ENCODE data around the gene LRIT2. TPM values are rescaled to one million over a fixed set of nuclear protein-coding genes. Genes with fewer than 3 reads are reported as not detected.

Gene LRIT2, protein sequence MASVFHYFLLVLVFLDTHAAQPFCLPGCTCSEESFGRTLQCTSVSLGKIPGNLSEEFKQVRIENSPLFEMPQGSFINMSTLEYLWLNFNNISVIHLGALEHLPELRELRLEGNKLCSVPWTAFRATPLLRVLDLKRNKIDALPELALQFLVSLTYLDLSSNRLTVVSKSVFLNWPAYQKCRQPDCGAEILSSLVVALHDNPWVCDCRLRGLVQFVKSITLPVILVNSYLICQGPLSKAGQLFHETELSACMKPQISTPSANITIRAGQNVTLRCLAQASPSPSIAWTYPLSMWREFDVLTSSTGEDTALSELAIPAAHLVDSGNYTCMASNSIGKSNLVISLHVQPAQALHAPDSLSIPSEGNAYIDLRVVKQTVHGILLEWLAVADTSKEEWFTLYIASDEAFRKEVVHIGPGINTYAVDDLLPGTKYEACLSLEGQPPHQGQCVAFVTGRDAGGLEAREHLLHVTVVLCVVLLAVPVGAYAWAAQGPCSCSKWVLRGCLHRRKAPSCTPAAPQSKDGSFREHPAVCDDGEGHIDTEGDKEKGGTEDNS
- not detected in 2 replicates for total RNA-seq
- long read RNA-seq, result 0 reads

DNA sequence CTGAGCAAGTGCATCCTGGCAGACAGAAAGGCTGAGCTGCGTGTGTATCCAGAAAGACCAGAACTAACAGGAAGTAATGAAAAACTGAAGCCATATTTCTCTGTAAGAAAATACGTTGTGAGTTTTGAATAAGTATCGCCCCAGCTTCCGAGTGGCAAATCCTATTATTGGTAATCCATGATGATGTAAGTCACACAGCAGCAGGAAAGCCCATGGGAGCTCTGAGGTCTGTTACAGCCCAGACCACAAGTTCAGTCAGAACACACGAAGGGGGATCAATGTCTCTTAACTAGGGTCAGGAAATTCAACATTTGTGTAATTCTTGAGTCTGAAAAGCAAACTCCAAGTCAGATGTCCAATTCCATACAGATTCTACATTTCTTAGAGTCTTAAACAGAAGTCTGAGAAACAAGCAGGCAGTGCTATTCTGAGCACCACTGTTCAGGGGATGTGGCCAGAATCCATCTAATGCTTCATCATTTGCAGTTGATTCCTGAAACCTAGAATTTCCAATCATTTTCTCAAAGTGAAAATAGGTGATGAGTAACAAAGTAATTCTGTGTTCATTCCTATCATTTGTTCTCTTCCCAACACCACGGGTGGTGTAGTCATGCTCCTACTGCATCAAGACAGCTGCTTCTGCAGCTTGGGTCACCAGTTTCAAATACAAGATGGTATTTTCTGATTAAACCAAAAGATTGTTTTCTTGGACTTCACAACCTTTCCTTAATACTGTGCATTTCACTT is at the start of gene LRIT2:
Gene LRIT2, minus strand, starts transcription at position 118 of the 747 bp plus-strand sequence. Its CDS starts 24 bp downstream, at position 94.
- Mint-ChIP-seq H3K36me3 (ENCODE audit: insufficient read depth) (no peaks in the 10 kb centered on the region), H3K9me3 (ENCODE audit: low read depth) (no peaks in the 10 kb centered on the region), H3K4me3 (ENCODE audit: low read depth) (no peak within 1 kb of the TSS), H3K4me1 (ENCODE audit: low read depth) (no peaks in the 10 kb centered on the region), H3K27ac (no peak within 1 kb of the TSS), H3K27me3 (peaks cover 43% of the 10 kb centered on the region)
- TF ChIP-seq, protein P1, sequence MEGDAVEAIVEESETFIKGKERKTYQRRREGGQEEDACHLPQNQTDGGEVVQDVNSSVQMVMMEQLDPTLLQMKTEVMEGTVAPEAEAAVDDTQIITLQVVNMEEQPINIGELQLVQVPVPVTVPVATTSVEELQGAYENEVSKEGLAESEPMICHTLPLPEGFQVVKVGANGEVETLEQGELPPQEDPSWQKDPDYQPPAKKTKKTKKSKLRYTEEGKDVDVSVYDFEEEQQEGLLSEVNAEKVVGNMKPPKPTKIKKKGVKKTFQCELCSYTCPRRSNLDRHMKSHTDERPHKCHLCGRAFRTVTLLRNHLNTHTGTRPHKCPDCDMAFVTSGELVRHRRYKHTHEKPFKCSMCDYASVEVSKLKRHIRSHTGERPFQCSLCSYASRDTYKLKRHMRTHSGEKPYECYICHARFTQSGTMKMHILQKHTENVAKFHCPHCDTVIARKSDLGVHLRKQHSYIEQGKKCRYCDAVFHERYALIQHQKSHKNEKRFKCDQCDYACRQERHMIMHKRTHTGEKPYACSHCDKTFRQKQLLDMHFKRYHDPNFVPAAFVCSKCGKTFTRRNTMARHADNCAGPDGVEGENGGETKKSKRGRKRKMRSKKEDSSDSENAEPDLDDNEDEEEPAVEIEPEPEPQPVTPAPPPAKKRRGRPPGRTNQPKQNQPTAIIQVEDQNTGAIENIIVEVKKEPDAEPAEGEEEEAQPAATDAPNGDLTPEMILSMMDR (IDR thresholded peaks at IDR 0.05; ENCODE audit: unreplicated experiment), result no peak
- no peak for DNase-seq (ENCODE audit: low spot score, unreplicated experiment)

DNA sequence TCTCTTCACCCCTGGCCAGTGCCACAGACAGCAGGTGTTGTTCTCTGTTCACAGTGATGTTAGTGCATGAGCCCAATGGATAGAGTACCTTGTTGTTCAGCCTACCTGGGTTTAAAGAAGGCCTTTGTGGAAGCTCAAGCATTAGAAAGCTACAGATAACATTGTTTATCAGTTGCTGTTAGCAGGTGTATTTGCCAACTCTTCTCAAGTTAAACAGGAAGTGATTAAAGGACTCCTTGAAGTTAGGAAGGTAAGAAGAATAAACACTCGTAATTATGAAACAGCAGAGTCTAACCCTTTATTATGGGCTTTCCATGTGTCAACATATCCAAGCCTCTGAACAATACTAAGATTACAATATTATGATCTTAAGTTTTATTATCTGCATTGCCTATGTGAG is 45.4 kb upstream of the LRIT2 start:
- Mint-ChIP-seq H3K9me3 (ENCODE audit: low read depth) (no peaks in the 10 kb centered on the region), H3K4me3 (ENCODE audit: low read depth) (no peak overlapping the region), H3K27ac (peak overlapping the region; percentile 88), H3K4me1 (ENCODE audit: low read depth) (peaks cover 12% of the 10 kb centered on the region), H3K36me3 (ENCODE audit: insufficient read depth) (no peaks in the 10 kb centered on the region), H3K27me3 (peaks cover 3% of the 10 kb centered on the region)
- DNase-seq (ENCODE audit: low spot score, unreplicated experiment), result no peak
- TF ChIP-seq, protein P1 (IDR thresholded peaks at IDR 0.05; ENCODE audit: unreplicated experiment), result no peak

DNA sequence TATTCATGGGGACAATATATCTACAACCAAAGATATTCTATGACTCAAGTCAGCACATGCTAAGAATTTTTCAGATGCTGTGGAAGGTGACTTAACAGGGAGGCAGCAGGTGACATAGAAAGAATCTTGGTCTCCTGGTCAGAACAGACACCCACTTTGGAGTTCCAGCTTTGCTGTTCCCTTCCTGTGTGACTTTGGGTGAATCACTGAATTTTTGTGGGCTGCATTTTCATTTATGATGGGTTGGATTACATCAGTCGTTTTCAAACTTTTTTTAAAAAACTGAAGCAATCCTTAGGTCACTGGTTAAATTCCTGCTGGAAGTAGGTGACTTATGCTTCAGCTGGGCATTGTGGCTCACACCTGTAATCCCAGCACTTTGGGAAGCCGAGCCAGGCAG is 44.4 kb upstream of the LRIT2 start:
- Mint-ChIP-seq H3K27ac (no peak overlapping the region), H3K4me1 (ENCODE audit: low read depth) (peaks cover 12% of the 10 kb centered on the region), H3K9me3 (ENCODE audit: low read depth) (no peaks in the 10 kb centered on the region), H3K27me3 (peaks cover 3% of the 10 kb centered on the region), H3K4me3 (ENCODE audit: low read depth) (no peak overlapping the region), H3K36me3 (ENCODE audit: insufficient read depth) (no peaks in the 10 kb centered on the region)
- TF ChIP-seq, protein P1 (IDR thresholded peaks at IDR 0.05; ENCODE audit: unreplicated experiment), result no peak
- no peak for DNase-seq (ENCODE audit: low spot score, unreplicated experiment)

DNA sequence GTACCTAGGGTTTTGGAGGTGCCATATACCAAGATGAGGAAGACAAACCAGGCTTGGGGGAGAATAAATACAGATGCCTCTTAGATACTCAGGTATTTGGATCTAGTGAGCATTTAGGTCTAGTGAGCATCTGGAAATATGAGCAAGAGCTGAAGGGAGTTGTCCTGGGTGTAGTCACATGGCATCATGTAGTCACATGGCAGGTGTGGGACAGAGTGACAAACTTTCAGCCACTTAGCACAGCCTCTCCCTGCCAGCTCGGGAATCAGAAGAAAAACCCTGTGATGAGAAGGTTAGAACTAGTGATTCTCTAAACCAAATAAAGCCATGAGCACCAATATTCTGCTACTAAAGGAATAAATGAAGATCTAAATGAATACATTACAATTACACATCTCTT is 43.8 kb upstream of the LRIT2 start:
- no peaks in the 10 kb centered on the region for H3K9me3 Mint-ChIP-seq (ENCODE audit: low read depth)
- peaks cover 12% of the 10 kb centered on the region for H3K4me1 Mint-ChIP-seq (ENCODE audit: low read depth)
- no peak overlapping the region for H3K27ac Mint-ChIP-seq
- H3K4me3 Mint-ChIP-seq (ENCODE audit: low read depth), result no peak overlapping the region
- no peak for DNase-seq (ENCODE audit: low spot score, unreplicated experiment)
- TF ChIP-seq, protein P1 (IDR thresholded peaks at IDR 0.05; ENCODE audit: unreplicated experiment), result no peak
- peaks cover 6% of the 10 kb centered on the region for H3K27me3 Mint-ChIP-seq
- no peaks in the 10 kb centered on the region for H3K36me3 Mint-ChIP-seq (ENCODE audit: insufficient read depth)

DNA sequence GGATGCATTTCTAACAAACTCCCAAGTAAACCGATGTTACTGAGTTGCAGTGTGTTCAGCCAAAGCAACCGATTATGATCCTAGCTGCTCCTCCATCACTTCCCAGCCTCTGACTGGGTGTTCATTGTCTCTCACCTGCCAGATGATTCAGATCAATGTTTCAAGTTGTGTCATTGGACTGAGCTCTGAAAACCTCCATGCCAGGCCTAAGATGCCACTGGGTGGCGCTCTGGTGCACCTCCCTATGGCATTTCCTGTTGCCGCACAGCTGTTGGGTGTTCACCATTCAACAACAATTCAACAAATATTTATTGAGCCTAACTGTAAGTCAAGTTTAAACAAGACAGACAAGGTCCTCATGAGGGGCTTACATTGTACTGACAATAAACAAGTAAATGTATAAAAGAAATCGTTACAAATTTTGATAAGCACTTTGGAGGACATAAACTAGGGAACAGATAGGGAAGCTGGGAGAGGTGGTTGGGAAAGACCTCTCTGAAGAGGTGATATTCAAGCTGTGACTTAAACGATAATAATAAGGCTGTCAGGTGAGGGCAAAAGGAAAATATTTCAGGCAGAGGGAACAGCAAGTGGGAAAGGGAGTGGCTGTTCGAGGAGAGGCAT is 42.3 kb upstream of the LRIT2 start:
- no peak overlapping the region for H3K4me3 Mint-ChIP-seq (ENCODE audit: low read depth)
- H3K4me1 Mint-ChIP-seq (ENCODE audit: low read depth), result peaks cover 12% of the 10 kb centered on the region
- no peak for DNase-seq (ENCODE audit: low spot score, unreplicated experiment)
- no peaks in the 10 kb centered on the region for H3K9me3 Mint-ChIP-seq (ENCODE audit: low read depth)
- peaks cover 16% of the 10 kb centered on the region for H3K27me3 Mint-ChIP-seq
- H3K27ac Mint-ChIP-seq, result no peak overlapping the region
- TF ChIP-seq, protein P1 (IDR thresholded peaks at IDR 0.05; ENCODE audit: unreplicated experiment), result peak; percentile 64
- H3K36me3 Mint-ChIP-seq (ENCODE audit: insufficient read depth), result no peaks in the 10 kb centered on the region
